Dendritic cell treated with granulocyte-macrophage colony-stimulating factor and Interleukin-4, amounts not matched to agents 40 ng/mL and 50 ng/mL, for 4 days (primary cell): ENCODE results near the gene ZNF444.
"Not testable (repeated sequence)": the region's sequence is repeated elsewhere in the genome, so short reads cannot be mapped to it uniquely, and the experiment has no call there.

Experiments used
- H3K27ac Mint-ChIP-seq: one replicate; pipeline ENCODE4 v1.8.0; 2022; ENCODE audit warnings: mild to moderate bottlenecking, mixed read lengths
- H3K27me3 Mint-ChIP-seq: one replicate; pipeline ENCODE4 v1.8.0; 2022; ENCODE audit warnings: mild to moderate bottlenecking, mixed read lengths
- H3K36me3 Mint-ChIP-seq: one replicate; pipeline ENCODE4 v1.8.0; 2022; ENCODE audit warnings: low read depth, mixed read lengths
- H3K4me1 Mint-ChIP-seq: one replicate; pipeline ENCODE4 v1.8.0; 2022; ENCODE audit warnings: low read depth, mixed read lengths
- H3K4me3 Mint-ChIP-seq: one replicate; pipeline ENCODE4 v1.8.0; 2022; ENCODE audit warnings: mild to moderate bottlenecking, moderate library complexity, mixed read lengths
- H3K9me3 Mint-ChIP-seq: one replicate; pipeline ENCODE4 v1.8.0; 2022; ENCODE audit warnings: mixed read lengths
- intact Hi-C: fragments of 100-400 bp; cut with micrococcal nuclease; formaldehyde crosslinking; loops from one replicate; pipeline ENCODE4 v1.15.0; 2022

ZNF444 gene

GRCh38 chr19:56140583-56141416, at the start of gene ZNF444:
Gene ZNF444, plus strand, starts transcription at chr19:56141287. Its CDS starts 5,625 bp downstream, at chr19:56146912.
- Mint-ChIP-seq H3K4me1 (peaks cover 49% of the 10 kb centered on the region), H3K4me3 (peak within 1 kb of the TSS; percentile 73), H3K9me3 (no peaks in the 10 kb centered on the region), H3K36me3 (peaks cover 6% of the 10 kb centered on the region), H3K27me3 (no peaks in the 10 kb centered on the region), H3K27ac (peak within 1 kb of the TSS; percentile 91)
- intact Hi-C loops: loop anchor here (1.0 kb wide), 2 partner anchors 19 to 35 kb away; partner anchors contain the start of gene ZNF787

GRCh38 chr19:56091751-56092546, 49.1 kb upstream of the ZNF444 start:
- Mint-ChIP-seq H3K36me3 (peaks cover 100% of the 10 kb centered on the region), H3K4me3 (no peak overlapping the region), H3K27ac (no peak overlapping the region), H3K27me3 (no peaks in the 10 kb centered on the region), H3K9me3 (peaks cover 14% of the 10 kb centered on the region), H3K4me1 (peaks cover 15% of the 10 kb centered on the region)
- intact Hi-C loops: no loop called here

GRCh38 chr19:56092685-56093631, 48.1 kb upstream of the ZNF444 start:
- no peaks in the 10 kb centered on the region for H3K27me3 Mint-ChIP-seq

GRCh38 chr19:56094449-56094848, 46.6 kb upstream of the ZNF444 start:
- peaks cover 100% of the 10 kb centered on the region for H3K36me3 Mint-ChIP-seq
- no peak overlapping the region for H3K4me3 Mint-ChIP-seq

More at GRCh38 chr19:56092685-56093631, 48.1 kb upstream of the ZNF444 start:
- no peak overlapping the region for H3K27ac Mint-ChIP-seq
- H3K36me3 Mint-ChIP-seq: peaks cover 100% of the 10 kb centered on the region
- peaks cover 15% of the 10 kb centered on the region for H3K4me1 Mint-ChIP-seq
- peaks cover 14% of the 10 kb centered on the region for H3K9me3 Mint-ChIP-seq
- H3K4me3 Mint-ChIP-seq: no peak overlapping the region
- intact Hi-C loops: no loop called here

GRCh38 chr19:56096665-56097064, 44.4 kb upstream of the ZNF444 start:
- Mint-ChIP-seq H3K4me1 (peaks cover 21% of the 10 kb centered on the region), H3K27me3 (no peaks in the 10 kb centered on the region), H3K4me3 (no peak overlapping the region), H3K9me3 (peaks cover 14% of the 10 kb centered on the region), H3K27ac (no peak overlapping the region), H3K36me3 (peaks cover 100% of the 10 kb centered on the region)
- intact Hi-C loops: no loop called here

More at GRCh38 chr19:56094449-56094848, 46.6 kb upstream of the ZNF444 start:
- Mint-ChIP-seq H3K4me1 (peaks cover 15% of the 10 kb centered on the region), H3K27ac (no peak overlapping the region), H3K9me3 (peaks cover 14% of the 10 kb centered on the region), H3K27me3 (no peaks in the 10 kb centered on the region)
- intact Hi-C loops: no loop called here

GRCh38 chr19:56097306-56097705, 43.8 kb upstream of the ZNF444 start:
- no peak overlapping the region for H3K4me3 Mint-ChIP-seq
- H3K27me3 Mint-ChIP-seq: no peaks in the 10 kb centered on the region
- peaks cover 100% of the 10 kb centered on the region for H3K36me3 Mint-ChIP-seq
- no peak overlapping the region for H3K27ac Mint-ChIP-seq
- peaks cover 24% of the 10 kb centered on the region for H3K4me1 Mint-ChIP-seq
- H3K9me3 Mint-ChIP-seq: peaks cover 14% of the 10 kb centered on the region
- intact Hi-C loops: no loop called here

GRCh38 chr19:56097776-56098175, 43.3 kb upstream of the ZNF444 start:
- Mint-ChIP-seq H3K27ac (no peak overlapping the region), H3K36me3 (peaks cover 100% of the 10 kb centered on the region), H3K4me3 (no peak overlapping the region), H3K27me3 (no peaks in the 10 kb centered on the region), H3K4me1 (peaks cover 23% of the 10 kb centered on the region), H3K9me3 (peaks cover 10% of the 10 kb centered on the region)
- intact Hi-C loops: no loop called here

- H3K4me3 Mint-ChIP-seq, H3K27ac Mint-ChIP-seq, intact Hi-C loops, H3K9me3 Mint-ChIP-seq, H3K27me3 Mint-ChIP-seq: not testable (repeated sequence)
- peaks cover 23% of the 10 kb centered on the region for H3K4me1 Mint-ChIP-seq
- peaks cover 100% of the 10 kb centered on the region for H3K36me3 Mint-ChIP-seq
Measured at GRCh38 chr19:56098237-56098636, 42.9 kb upstream of the ZNF444 start.

- H3K27me3 Mint-ChIP-seq: no peaks in the 10 kb centered on the region
- H3K27ac Mint-ChIP-seq: no peak overlapping the region
- H3K4me1 Mint-ChIP-seq: peaks cover 25% of the 10 kb centered on the region
- H3K4me3 Mint-ChIP-seq: no peak overlapping the region
- intact Hi-C loops: no loop called here
- H3K9me3 Mint-ChIP-seq: no peaks in the 10 kb centered on the region
- H3K36me3 Mint-ChIP-seq: peaks cover 98% of the 10 kb centered on the region
Measured at GRCh38 chr19:56098731-56099568, 42.1 kb upstream of the ZNF444 start.

GRCh38 chr19:56099638-56100539, 41.2 kb upstream of the ZNF444 start:
- Mint-ChIP-seq H3K27ac (no peak overlapping the region), H3K36me3 (peaks cover 95% of the 10 kb centered on the region), H3K4me1 (peaks cover 30% of the 10 kb centered on the region), H3K9me3 (no peaks in the 10 kb centered on the region), H3K4me3 (no peak overlapping the region), H3K27me3 (no peaks in the 10 kb centered on the region)
- intact Hi-C loops: no loop called here

GRCh38 chr19:56101095-56101494, 40.0 kb upstream of the ZNF444 start:
- no peak overlapping the region for H3K27ac Mint-ChIP-seq
- intact Hi-C loops: no loop called here
- no peak overlapping the region for H3K4me3 Mint-ChIP-seq
- peaks cover 89% of the 10 kb centered on the region for H3K36me3 Mint-ChIP-seq
- peaks cover 40% of the 10 kb centered on the region for H3K4me1 Mint-ChIP-seq
- H3K9me3 Mint-ChIP-seq: no peaks in the 10 kb centered on the region
- H3K27me3 Mint-ChIP-seq: no peaks in the 10 kb centered on the region
